HEK293 (cell line): ENCODE data around the gene ALOXE3.

ENCODE experiments used
- CTCF ChIA-PET: fragments of 350-600 bp; formaldehyde crosslinking; extraction: SDS; loops from one replicate; lab custom pipeline; 2021; ENCODE audit warnings: antibody characterized with exemption; lab: Yijun Ruan, JAX
- POLR2A ChIA-PET: fragments of 300-600 bp; formaldehyde crosslinking; extraction: SDS; loops from one replicate; lab custom pipeline; 2020; ENCODE audit warnings: antibody characterized with exemption, inconsistent platforms; lab: Yijun Ruan, JAX
- H3K27ac ChIP-seq: fragments of 200-500 bp; sonication (Bioruptor generic); 2 replicates; pipeline ENCODE4 v1.5.1; 2014; ENCODE audit warnings: low read depth, low read length, control low read depth, inconsistent platforms; ENCODE audit errors: extremely low read depth
- H3K36me3 ChIP-seq, 2 experiments: fragments of 200-500 bp in 1 of 2; sonication (Bioruptor generic) in 1 of 2; 1 replicate in 1 of 2; 2 replicates in 1 of 2; pipeline ENCODE4 v1.5.1; 2014 to 2017; ENCODE audit warnings: inconsistent platforms in 2 of 2, low read length in 2 of 2; ENCODE audit not compliant: control insufficient read depth in 2 of 2, insufficient read depth in 1 of 2
- H3K4me1 ChIP-seq: fragments of 200-500 bp; sonication (Bioruptor generic); 2 replicates; pipeline ENCODE4 v1.5.1; 2014; ENCODE audit warnings: mild to moderate bottlenecking, low read length, inconsistent platforms; ENCODE audit not compliant: control insufficient read depth, insufficient read depth
- H3K4me3 ChIP-seq: 2 replicates; pipeline ENCODE4 v1.5.1; 2011; ENCODE audit warnings: low read depth, mild to moderate bottlenecking, control low read depth, low read length, moderate library complexity
- H3K9me3 ChIP-seq: fragments of 200-500 bp; sonication (Bioruptor generic); 2 replicates; pipeline ENCODE4 v1.5.1; 2014; ENCODE audit warnings: low read depth, low read length, inconsistent platforms; ENCODE audit not compliant: control insufficient read depth, insufficient read depth
- KLF10 ChIP-seq: fragments of 450-650 bp; IDR thresholded peaks from 2 replicates; pipeline ENCODE4 v1.5.1; 2018; ENCODE audit warnings: missing biosample characterization, mild to moderate bottlenecking, missing genetic modification characterization
- KLF7 ChIP-seq: fragments of 450-650 bp; formaldehyde crosslinking; IDR thresholded peaks from 2 replicates; pipeline ENCODE4 v1.5.1; 2016; ENCODE audit warnings: missing biosample characterization, missing genetic modification characterization, borderline replicate concordance
- OSR2 ChIP-seq: fragments of 450-650 bp; formaldehyde crosslinking; IDR thresholded peaks from 2 replicates; pipeline ENCODE4 v1.5.1; 2016; ENCODE audit warnings: missing biosample characterization, missing genetic modification characterization
- PRDM1 ChIP-seq: fragments of 450-650 bp; formaldehyde crosslinking; IDR thresholded peaks from 2 replicates; pipeline ENCODE4; 2016; ENCODE audit warnings: missing biosample characterization, missing genetic modification characterization
- ZBTB1 ChIP-seq: fragments of 450-650 bp; formaldehyde crosslinking; IDR thresholded peaks from 2 replicates; pipeline ENCODE4 v1.5.1; 2016; ENCODE audit warnings: missing biosample characterization, missing genetic modification characterization
- ZBTB48 ChIP-seq: fragments of 450-650 bp; formaldehyde crosslinking; IDR thresholded peaks from 2 replicates; pipeline ENCODE4 v1.5.1; 2016; ENCODE audit warnings: missing biosample characterization, missing genetic modification characterization
- ZNF10 ChIP-seq: fragments of 450-650 bp; formaldehyde crosslinking; IDR thresholded peaks from 2 replicates; pipeline ENCODE4 v1.5.1; 2017; ENCODE audit warnings: missing biosample characterization, missing genetic modification characterization
- ZNF175 ChIP-seq: fragments of 450-650 bp; formaldehyde crosslinking; IDR thresholded peaks from 2 replicates; pipeline ENCODE4 v1.5.1; 2016; ENCODE audit warnings: missing biosample characterization, missing genetic modification characterization
- ZNF184 ChIP-seq: fragments of 450-650 bp; IDR thresholded peaks from 2 replicates; pipeline ENCODE4 v1.5.1; 2018; ENCODE audit warnings: missing biosample characterization, mild to moderate bottlenecking, missing genetic modification characterization
- ZNF2 ChIP-seq: fragments of 450-650 bp; formaldehyde crosslinking; IDR thresholded peaks from 2 replicates; pipeline ENCODE4 v1.5.1; 2016; ENCODE audit warnings: missing biosample characterization, missing genetic modification characterization
- ZNF311 ChIP-seq: fragments of 450-650 bp; formaldehyde crosslinking; IDR thresholded peaks from 2 replicates; pipeline ENCODE4 v1.5.1; 2017; ENCODE audit warnings: missing biosample characterization, missing genetic modification characterization, borderline replicate concordance
- ZNF561 ChIP-seq: fragments of 450-650 bp; IDR thresholded peaks from 2 replicates; pipeline ENCODE4 v1.5.1; 2018; ENCODE audit warnings: missing biosample characterization, missing genetic modification characterization, borderline replicate concordance
- ZNF596 ChIP-seq: fragments of 450-650 bp; IDR thresholded peaks from 2 replicates; pipeline ENCODE4 v1.5.0; 2018; ENCODE audit warnings: missing biosample characterization, mild to moderate bottlenecking, missing genetic modification characterization, moderate library complexity
- ZNF626 ChIP-seq: fragments of 450-650 bp; sonication (Bioruptor Pico); formaldehyde crosslinking; IDR thresholded peaks from 2 replicates; pipeline ENCODE4 v1.5.1; 2018; ENCODE audit warnings: missing biosample characterization, missing genetic modification characterization, inconsistent platforms
- ZNF76 ChIP-seq: fragments of 450-650 bp; formaldehyde crosslinking; IDR thresholded peaks from 2 replicates; pipeline ENCODE4; 2016; ENCODE audit warnings: low read depth, missing biosample characterization, missing genetic modification characterization, borderline replicate concordance
- TF ChIP-seq, protein P1 (sequence below): fragments of 450-650 bp; formaldehyde crosslinking; IDR thresholded peaks from 2 replicates; pipeline ENCODE4 v1.5.1; 2016; ENCODE audit warnings: missing biosample characterization, missing genetic modification characterization
- TF ChIP-seq, protein P2 (sequence below): fragments of 450-650 bp; formaldehyde crosslinking; IDR thresholded peaks from 2 replicates; pipeline ENCODE4 v1.5.1; 2017; ENCODE audit warnings: missing biosample characterization, mild to moderate bottlenecking, missing genetic modification characterization, moderate library complexity
- TF ChIP-seq, protein P3 (sequence below): fragments of 450-650 bp; formaldehyde crosslinking; IDR thresholded peaks from 2 replicates; pipeline ENCODE4 v1.5.1; 2016; ENCODE audit warnings: missing biosample characterization, missing genetic modification characterization, low read depth
- TF ChIP-seq, protein P4 (sequence below): fragments of 450-650 bp; formaldehyde crosslinking; IDR thresholded peaks from 2 replicates; pipeline ENCODE4 v1.5.1; 2016; ENCODE audit warnings: missing biosample characterization, missing genetic modification characterization
- TF ChIP-seq, protein P5 (sequence below): fragments of 450-650 bp; formaldehyde crosslinking; IDR thresholded peaks from 2 replicates; pipeline ENCODE4 v1.5.1; 2016; ENCODE audit warnings: missing biosample characterization, missing genetic modification characterization
- TF ChIP-seq, protein P6 (sequence below): fragments of 450-650 bp; formaldehyde crosslinking; IDR thresholded peaks from 2 replicates; pipeline ENCODE4 v1.5.1; 2016; ENCODE audit warnings: missing biosample characterization, missing genetic modification characterization

The ALOXE3 gene

DNA sequence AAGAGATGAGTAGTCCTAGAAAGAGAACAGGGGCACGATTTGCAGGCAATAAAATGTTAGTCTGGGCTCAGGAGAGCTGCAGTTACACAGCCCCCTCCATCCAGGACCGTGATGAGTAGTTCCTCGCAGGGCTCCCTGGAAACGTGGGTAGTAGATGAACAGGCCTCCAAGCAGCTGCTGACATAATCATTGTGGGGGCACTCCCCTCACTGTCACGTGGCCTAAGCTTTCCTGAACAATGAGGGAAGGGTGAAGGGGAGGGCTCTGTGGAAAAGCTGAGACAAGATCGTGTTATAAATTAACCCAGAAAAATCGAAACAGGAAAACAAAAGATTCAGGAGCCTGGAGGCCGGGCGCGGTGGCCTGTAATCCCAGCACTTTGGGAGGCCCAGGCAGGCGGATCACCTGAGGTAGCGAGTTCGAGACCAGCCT lies 35.2 kb upstream of the ALOXE3 start (continued):
- TF ChIP-seq, protein P1, sequence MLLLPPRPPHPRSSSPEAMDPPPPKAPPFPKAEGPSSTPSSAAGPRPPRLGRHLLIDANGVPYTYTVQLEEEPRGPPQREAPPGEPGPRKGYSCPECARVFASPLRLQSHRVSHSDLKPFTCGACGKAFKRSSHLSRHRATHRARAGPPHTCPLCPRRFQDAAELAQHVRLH (tag by site-specific recombination), result no peak
- TF ChIP-seq ZBTB1 (tag by site-specific recombination) (no peak), ZNF626 (no peak), ZNF311 (no peak), ZNF184 (tag by site-specific recombination) (no peak), ZNF561 (tag by site-specific recombination) (no peak), ZNF10 (tag by site-specific recombination) (no peak), ZNF2 (no peak), ZNF76 (tag by site-specific recombination) (no peak), KLF7 (tag by site-specific recombination) (no peak), ZBTB48 (tag by site-specific recombination) (no peak), ZNF596 (tag by site-specific recombination) (no peak), KLF10 (tag by site-specific recombination) (peak; percentile 88), ZNF175 (tag by site-specific recombination) (no peak)
- TF ChIP-seq, protein P2, sequence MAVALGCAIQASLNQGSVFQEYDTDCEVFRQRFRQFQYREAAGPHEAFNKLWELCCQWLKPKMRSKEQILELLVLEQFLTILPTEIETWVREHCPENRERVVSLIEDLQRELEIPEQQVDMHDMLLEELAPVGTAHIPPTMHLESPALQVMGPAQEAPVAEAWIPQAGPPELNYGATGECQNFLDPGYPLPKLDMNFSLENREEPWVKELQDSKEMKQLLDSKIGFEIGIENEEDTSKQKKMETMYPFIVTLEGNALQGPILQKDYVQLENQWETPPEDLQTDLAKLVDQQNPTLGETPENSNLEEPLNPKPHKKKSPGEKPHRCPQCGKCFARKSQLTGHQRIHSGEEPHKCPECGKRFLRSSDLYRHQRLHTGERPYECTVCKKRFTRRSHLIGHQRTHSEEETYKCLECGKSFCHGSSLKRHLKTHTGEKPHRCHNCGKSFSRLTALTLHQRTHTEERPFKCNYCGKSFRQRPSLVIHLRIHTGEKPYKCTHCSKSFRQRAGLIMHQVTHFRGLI (tag by site-specific recombination), result no peak
- TF ChIP-seq, protein P3, sequence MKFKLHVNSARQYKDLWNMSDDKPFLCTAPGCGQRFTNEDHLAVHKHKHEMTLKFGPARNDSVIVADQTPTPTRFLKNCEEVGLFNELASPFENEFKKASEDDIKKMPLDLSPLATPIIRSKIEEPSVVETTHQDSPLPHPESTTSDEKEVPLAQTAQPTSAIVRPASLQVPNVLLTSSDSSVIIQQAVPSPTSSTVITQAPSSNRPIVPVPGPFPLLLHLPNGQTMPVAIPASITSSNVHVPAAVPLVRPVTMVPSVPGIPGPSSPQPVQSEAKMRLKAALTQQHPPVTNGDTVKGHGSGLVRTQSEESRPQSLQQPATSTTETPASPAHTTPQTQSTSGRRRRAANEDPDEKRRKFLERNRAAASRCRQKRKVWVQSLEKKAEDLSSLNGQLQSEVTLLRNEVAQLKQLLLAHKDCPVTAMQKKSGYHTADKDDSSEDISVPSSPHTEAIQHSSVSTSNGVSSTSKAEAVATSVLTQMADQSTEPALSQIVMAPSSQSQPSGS (tag by site-specific recombination), result no peak
- TF ChIP-seq, protein P4, sequence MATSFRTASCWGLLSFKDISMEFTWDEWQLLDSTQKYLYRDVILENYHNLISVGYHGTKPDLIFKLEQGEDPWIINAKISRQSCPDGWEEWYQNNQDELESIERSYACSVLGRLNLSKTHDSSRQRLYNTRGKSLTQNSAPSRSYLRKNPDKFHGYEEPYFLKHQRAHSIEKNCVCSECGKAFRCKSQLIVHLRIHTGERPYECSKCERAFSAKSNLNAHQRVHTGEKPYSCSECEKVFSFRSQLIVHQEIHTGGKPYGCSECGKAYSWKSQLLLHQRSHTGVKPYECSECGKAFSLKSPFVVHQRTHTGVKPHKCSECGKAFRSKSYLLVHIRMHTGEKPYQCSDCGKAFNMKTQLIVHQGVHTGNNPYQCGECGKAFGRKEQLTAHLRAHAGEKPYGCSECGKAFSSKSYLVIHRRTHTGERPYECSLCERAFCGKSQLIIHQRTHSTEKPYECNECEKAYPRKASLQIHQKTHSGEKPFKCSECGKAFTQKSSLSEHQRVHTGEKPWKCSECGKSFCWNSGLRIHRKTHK (tag by site-specific recombination), result no peak
- TF ChIP-seq, protein P5, sequence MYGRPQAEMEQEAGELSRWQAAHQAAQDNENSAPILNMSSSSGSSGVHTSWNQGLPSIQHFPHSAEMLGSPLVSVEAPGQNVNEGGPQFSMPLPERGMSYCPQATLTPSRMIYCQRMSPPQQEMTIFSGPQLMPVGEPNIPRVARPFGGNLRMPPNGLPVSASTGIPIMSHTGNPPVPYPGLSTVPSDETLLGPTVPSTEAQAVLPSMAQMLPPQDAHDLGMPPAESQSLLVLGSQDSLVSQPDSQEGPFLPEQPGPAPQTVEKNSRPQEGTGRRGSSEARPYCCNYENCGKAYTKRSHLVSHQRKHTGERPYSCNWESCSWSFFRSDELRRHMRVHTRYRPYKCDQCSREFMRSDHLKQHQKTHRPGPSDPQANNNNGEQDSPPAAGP (tag by site-specific recombination), result no peak

DNA sequence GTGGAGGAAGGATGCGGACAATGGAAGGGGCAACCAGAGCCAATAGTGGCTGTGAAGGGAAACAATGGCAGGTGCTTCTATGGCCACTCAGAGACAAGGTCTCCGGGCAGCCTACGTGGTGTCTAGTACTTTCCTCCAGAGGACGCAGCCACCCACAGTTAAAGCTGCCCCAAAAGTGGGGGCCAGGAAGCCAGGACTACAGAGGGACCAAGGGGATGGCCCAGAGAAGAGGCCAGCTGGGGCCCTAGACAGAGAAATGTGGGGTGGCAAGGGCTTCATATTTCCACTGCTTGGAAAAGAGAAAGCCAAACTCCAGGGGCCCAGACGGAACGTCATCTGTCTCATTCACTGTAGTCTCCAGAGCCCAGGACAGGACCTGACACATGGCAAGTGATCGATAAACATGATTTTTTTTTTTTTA lies 34.7 kb upstream of the ALOXE3 start:
- no peak overlapping the region for H3K4me3 ChIP-seq
- peak; percentile 43; the same call in 1 of the 2 replicates for TF ChIP-seq PRDM1 (tag by site-specific recombination)
- TF ChIP-seq, protein P6, sequence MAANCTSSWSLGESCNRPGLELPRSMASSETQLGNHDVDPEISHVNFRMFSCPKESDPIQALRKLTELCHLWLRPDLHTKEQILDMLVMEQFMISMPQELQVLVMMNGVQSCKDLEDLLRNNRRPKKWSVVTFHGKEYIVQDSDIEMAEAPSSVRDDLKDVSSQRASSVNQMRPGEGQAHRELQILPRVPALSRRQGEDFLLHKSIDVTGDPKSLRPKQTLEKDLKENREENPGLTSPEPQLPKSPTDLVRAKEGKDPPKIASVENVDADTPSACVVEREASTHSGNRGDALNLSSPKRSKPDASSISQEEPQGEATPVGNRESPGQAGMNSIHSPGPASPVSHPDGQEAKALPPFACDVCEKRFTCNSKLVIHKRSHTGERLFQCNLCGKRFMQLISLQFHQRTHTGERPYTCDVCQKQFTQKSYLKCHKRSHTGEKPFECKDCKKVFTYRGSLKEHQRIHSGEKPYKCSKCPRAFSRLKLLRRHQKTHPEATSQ (tag by site-specific recombination), result no peak
- TF ChIP-seq KLF10 (tag by site-specific recombination), result no peak
- no peak for TF ChIP-seq OSR2 (tag by site-specific recombination)
- TF ChIP-seq, all 188 proteins: peak for 1
- H3K4me1 ChIP-seq, result peaks cover 25% of the 10 kb centered on the region
- peaks cover 1 to 25% of the 10 kb centered on the region in 2 experiments; a peak in 2 of 3 replicates for H3K36me3 ChIP-seq
- no peaks in the 10 kb centered on the region for H3K9me3 ChIP-seq
- CTCF ChIA-PET, result interaction anchor here (0.7 to 3.2 kb wide), 3 partner anchors 34 to 344 kb away, joined by 4 to 15 read pairs (median 4); partner anchors contain the start of gene ALOXE3
- POLR2A ChIA-PET, result interaction anchor here (1.3 to 2.0 kb wide), 4 partner anchors 10 to 57 kb away, joined by 4 to 16 read pairs (median 8); partner anchors contain the start of genes ALOXE3, AURKB and VAMP2
- peak overlapping the region; percentile 74; the same call in 1 of the 2 replicates for H3K27ac ChIP-seq
